ENCODE measurements around the gene ZBTB7B.

The ZBTB7B gene

DNA sequence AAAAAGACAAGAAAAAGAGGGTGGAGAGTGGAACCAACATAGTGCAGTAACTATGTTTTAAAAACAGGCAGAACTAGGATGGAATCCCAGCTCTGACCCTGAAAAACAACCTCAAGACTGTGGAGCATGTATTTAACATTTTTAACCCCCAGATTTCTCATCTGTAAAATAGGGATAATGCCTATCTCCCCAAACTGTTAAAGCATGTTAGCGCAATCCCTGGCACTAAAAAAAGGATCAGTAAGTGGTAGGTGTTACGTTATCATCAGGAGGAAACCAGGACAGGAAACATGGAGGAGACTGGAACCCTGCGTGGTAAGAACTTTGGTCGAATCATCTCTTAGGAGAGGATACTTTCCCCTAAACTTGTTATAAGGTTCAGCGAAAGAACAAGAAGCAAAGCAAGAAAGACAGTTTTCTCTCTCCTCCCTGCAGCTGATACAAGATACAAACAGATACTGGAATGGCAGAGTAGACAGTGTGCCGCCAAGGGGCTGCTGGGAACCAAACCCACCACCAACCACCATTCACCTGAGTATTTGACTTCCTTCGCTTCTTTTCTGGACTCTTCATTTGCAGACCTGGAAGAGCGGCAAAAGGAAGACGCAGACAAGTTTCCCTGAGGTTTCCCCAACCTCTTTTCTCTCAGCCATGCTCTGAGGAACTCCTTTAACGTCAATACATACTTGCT is 42.0 kb upstream of the ZBTB7B start:
- Histone ChIP-seq H3K27me3 (ENCODE audit: control insufficient read depth, insufficient read depth, low read length) (no peaks in the 10 kb centered on the region), H3K4me3 (ENCODE audit: low read depth, low read length) (peak overlapping the region; percentile 78), H3K4me1 (ENCODE audit: control insufficient read depth, insufficient read depth, low read length) (peaks cover 10% of the 10 kb centered on the region), H3K9ac (ENCODE audit: low read depth, low read length) (no peak overlapping the region), H3K36me3 (ENCODE audit: control insufficient read depth, insufficient read depth, low read length) (peaks cover 30% of the 10 kb centered on the region), H3K9me3 (ENCODE audit: control insufficient read depth, insufficient read depth, low read length) (no peaks in the 10 kb centered on the region)

DNA sequence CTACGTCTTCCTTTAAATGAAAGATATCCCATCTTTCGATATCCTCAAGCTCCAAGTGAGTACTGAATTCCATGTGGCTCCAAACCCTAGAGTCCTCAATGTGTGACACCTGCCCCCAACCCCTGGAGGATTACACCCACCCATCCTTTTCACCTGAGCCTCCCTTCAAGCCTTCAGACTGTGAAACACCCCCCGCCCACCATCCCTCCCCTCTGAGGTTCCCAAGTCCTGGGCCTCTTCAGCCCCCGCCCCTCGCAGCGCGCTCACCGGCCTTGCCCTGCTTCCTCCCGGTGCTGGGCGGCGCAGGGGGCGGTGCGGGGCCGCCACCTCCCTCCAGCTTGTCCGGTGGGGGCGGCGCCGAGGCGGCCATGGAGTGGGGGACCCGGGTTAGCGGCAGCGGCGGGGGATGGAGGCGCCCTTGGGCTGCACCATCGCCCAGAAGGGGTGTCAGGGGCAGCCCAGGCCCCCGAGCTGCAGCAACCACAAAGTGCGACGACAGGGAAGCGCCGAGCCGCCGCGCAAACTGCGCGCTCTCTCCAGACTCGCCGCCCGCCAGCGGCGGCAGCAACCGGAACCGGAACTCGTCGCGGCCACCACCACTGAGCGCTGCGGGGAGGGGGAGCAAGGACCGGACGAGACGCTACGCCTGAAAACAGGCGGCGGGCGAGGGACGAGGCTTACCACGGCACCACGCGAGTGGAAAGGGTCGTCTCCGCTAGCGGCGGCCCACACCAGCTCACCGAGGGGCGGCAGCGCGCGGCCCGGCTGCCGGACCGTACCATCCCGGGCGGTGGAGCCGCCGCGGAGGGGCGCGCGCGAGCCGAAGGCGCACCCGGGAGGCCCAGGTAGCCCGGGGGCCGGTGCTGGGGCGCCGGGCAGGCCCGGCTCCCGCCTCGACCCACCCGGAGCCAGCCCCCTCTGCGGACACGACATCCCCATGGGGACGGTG is 41.1 kb upstream of the ZBTB7B start, which contains the start of gene PYGO2:
TSS of gene PYGO2 (minus strand) at position 576 of the 949 bp plus-strand sequence. CDS start at position 370, 206 bp downstream.
- Histone ChIP-seq H3K9ac (ENCODE audit: low read depth, low read length) (peak within 1 kb of the TSS; percentile 88), H3K36me3 (ENCODE audit: control insufficient read depth, insufficient read depth, low read length) (peaks cover 38% of the 10 kb centered on the region), H3K4me1 (ENCODE audit: control insufficient read depth, insufficient read depth, low read length) (peaks cover 10% of the 10 kb centered on the region), H3K27me3 (ENCODE audit: control insufficient read depth, insufficient read depth, low read length) (no peaks in the 10 kb centered on the region), H3K4me3 (ENCODE audit: low read depth, low read length) (peak within 1 kb of the TSS; percentile 78), H3K9me3 (ENCODE audit: control insufficient read depth, insufficient read depth, low read length) (no peaks in the 10 kb centered on the region)

DNA sequence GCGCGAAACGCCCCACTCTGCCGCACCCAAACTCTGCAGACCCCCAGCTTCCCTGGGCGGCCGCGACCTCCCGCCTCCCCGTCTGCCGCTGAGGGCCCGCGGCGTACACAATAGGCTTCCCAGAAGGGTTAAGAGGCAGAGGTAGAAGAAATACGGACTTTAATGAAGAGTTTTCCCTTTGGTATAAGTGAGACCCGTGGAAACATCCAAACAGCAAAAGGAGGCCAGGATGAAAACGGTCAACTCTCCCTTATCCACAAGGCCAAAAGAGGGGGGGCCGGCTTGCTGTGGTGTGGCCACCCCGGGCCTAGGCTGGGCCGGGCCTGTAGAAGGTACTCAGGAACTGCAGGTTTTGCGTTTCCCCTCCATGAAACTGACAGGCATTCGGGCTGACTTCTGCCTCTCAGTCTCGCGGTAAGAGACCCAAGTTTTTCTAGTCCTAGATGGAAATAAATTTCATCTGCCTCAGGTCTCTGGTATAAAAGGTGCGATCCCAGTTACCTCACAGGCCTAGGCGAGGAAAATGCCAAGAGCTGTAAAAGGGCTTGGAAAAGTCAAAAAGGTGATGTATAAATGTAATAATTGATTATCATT is 40.3 kb upstream of the ZBTB7B start:
- Histone ChIP-seq H3K4me3 (ENCODE audit: low read depth, low read length) (peak overlapping the region; percentile 78), H3K9me3 (ENCODE audit: control insufficient read depth, insufficient read depth, low read length) (no peaks in the 10 kb centered on the region), H3K4me1 (ENCODE audit: control insufficient read depth, insufficient read depth, low read length) (peaks cover 6% of the 10 kb centered on the region), H3K9ac (ENCODE audit: low read depth, low read length) (peak overlapping the region; percentile 88), H3K36me3 (ENCODE audit: control insufficient read depth, insufficient read depth, low read length) (peaks cover 45% of the 10 kb centered on the region), H3K27me3 (ENCODE audit: control insufficient read depth, insufficient read depth, low read length) (no peaks in the 10 kb centered on the region)

DNA sequence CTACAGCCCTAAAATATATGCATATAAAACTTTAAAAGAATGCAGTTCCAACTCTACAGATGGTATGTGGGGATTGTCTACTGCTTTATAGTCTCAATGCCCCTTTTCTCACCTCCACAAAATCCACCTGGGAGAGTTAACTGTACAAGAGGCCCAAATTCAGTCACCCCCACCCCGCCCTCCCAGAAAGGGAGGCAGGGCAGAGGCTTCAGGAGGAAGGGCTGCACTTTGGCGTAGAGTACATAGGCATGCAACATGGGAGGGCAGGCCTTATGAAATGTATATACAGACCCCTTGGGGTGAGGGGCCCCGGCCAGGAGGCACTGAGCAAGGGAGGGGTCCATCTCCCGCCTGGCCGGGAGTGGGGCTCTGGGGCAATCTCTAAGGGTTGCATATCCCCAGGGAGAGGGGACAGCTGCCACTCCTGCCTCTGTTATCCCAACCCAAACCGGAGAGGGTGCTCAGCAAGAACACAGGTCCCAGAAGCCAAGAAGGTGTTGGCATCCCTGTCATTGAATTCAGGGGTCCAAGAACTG is 39.7 kb upstream of the ZBTB7B start:
- peaks cover 5% of the 10 kb centered on the region for H3K4me1 ChIP-seq (ENCODE audit: control insufficient read depth, insufficient read depth, low read length)
- H3K27me3 ChIP-seq (ENCODE audit: control insufficient read depth, insufficient read depth, low read length), result no peaks in the 10 kb centered on the region
- H3K9ac ChIP-seq (ENCODE audit: low read depth, low read length), result no peak overlapping the region
- peak overlapping the region; percentile 78 for H3K4me3 ChIP-seq (ENCODE audit: low read depth, low read length)
- peaks cover 51% of the 10 kb centered on the region for H3K36me3 ChIP-seq (ENCODE audit: control insufficient read depth, insufficient read depth, low read length)
- no peaks in the 10 kb centered on the region for H3K9me3 ChIP-seq (ENCODE audit: control insufficient read depth, insufficient read depth, low read length)

DNA sequence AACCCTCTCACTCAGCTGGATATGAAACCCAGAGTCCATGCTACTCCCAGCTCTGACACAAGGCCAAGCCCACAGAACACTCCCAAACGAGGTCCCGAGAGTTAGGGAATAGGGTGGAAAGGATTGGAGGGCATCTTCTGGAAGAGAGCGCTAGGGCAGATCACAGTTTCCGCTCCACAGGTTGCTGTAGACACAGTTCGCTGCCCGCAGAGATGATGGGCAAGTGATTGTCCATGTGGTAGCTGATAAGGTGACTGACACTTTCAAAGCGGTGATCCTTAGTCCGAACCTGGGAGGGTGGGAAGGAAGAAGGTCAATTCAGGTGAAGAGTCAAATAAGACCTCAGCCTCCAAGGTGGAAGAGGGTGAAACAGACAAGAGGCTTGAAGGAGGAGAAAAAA is 39.0 kb upstream of the ZBTB7B start:
- H3K9ac ChIP-seq (ENCODE audit: low read depth, low read length), result no peak overlapping the region
- no peaks in the 10 kb centered on the region for H3K9me3 ChIP-seq (ENCODE audit: control insufficient read depth, insufficient read depth, low read length)
- no peak overlapping the region for H3K4me3 ChIP-seq (ENCODE audit: low read depth, low read length)
- peaks cover 5% of the 10 kb centered on the region for H3K4me1 ChIP-seq (ENCODE audit: control insufficient read depth, insufficient read depth, low read length)
- H3K27me3 ChIP-seq (ENCODE audit: control insufficient read depth, insufficient read depth, low read length), result no peaks in the 10 kb centered on the region
- H3K36me3 ChIP-seq (ENCODE audit: control insufficient read depth, insufficient read depth, low read length), result peaks cover 52% of the 10 kb centered on the region

DNA sequence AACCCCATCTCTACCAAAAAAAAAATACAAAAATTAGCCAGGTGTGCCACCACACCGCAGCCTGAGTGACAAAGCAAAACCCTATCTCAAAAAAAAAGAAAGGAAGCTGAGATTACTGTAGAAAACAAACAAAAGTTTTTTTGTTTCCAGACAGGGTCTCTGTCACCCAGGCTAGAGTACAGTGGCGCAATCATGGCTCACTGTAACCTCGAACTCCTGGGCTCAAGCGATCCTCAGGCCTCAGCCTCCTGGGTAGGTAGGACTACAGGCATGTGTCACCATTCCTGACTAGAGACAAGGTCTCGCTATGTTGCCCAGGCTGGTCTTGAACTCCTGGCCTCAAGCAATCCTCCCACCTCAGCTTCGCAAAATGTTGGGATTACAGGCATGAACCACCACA is 38.2 kb upstream of the ZBTB7B start:
- H3K9me3 ChIP-seq (ENCODE audit: control insufficient read depth, insufficient read depth, low read length), result no peaks in the 10 kb centered on the region
- peaks cover 5% of the 10 kb centered on the region for H3K4me1 ChIP-seq (ENCODE audit: control insufficient read depth, insufficient read depth, low read length)
- peaks cover 47% of the 10 kb centered on the region for H3K36me3 ChIP-seq (ENCODE audit: control insufficient read depth, insufficient read depth, low read length)
- no peak overlapping the region for H3K4me3 ChIP-seq (ENCODE audit: low read depth, low read length)
- no peaks in the 10 kb centered on the region for H3K27me3 ChIP-seq (ENCODE audit: control insufficient read depth, insufficient read depth, low read length)
- no peak overlapping the region for H3K9ac ChIP-seq (ENCODE audit: low read depth, low read length)

DNA sequence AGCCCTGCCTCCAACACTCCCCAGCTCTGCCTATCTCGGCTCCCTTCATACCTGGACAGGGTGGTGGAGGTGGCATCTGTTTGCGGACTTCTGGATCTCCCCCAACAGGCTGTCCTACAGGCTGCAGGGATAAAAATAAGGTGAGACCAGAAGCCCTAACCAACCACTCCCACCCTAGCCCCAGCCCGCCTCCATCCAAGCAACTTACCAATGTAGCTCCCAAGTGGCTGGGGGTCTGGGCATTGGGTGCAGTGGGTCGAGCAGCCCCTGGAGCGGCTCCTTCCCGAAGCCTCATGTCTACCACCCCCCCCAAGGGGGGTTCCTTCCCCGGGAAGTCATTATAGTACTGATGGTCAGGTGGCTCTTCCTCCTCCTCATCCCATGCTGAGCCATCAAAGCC is 36.5 kb upstream of the ZBTB7B start:
- Histone ChIP-seq H3K36me3 (ENCODE audit: control insufficient read depth, insufficient read depth, low read length) (peaks cover 43% of the 10 kb centered on the region), H3K4me1 (ENCODE audit: control insufficient read depth, insufficient read depth, low read length) (peaks cover under 1% of the 10 kb centered on the region), H3K27me3 (ENCODE audit: control insufficient read depth, insufficient read depth, low read length) (no peaks in the 10 kb centered on the region), H3K4me3 (ENCODE audit: low read depth, low read length) (no peak overlapping the region), H3K9ac (ENCODE audit: low read depth, low read length) (no peak overlapping the region), H3K9me3 (ENCODE audit: control insufficient read depth, insufficient read depth, low read length) (no peaks in the 10 kb centered on the region)

DNA sequence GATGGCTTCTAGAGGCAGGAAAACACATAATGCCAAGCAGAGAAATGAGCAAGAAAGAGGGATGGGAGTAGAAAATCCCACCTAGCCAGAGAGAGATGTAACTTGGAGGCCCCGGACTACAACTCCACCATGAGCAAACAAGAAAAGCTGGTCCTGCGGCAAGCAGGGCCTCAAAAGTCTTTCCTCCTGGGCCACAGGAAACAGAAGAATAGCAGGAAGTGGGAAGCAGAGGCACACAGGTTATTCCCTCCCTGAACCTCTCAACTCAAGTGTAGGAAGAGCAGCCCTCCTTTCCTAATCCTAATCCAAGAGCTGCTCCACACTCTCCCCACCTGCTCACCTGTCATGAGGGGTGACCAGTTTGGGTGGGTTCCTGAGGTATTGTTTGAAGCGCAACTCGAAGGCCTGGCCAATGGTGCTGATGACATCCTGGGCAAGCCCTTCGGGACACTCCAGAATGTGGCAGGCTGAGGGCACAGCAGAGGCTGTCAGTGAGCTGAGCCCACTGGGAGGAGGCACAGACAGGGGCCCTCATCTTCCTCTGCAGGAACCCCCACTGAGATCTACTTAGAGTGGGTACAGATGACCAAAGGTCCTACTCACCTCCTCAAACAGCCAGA is 35.2 kb upstream of the ZBTB7B start:
- H3K27me3 ChIP-seq (ENCODE audit: control insufficient read depth, insufficient read depth, low read length), result no peaks in the 10 kb centered on the region
- no peak overlapping the region for H3K9ac ChIP-seq (ENCODE audit: low read depth, low read length)
- peaks cover 7% of the 10 kb centered on the region for H3K4me1 ChIP-seq (ENCODE audit: control insufficient read depth, insufficient read depth, low read length)

DNA sequence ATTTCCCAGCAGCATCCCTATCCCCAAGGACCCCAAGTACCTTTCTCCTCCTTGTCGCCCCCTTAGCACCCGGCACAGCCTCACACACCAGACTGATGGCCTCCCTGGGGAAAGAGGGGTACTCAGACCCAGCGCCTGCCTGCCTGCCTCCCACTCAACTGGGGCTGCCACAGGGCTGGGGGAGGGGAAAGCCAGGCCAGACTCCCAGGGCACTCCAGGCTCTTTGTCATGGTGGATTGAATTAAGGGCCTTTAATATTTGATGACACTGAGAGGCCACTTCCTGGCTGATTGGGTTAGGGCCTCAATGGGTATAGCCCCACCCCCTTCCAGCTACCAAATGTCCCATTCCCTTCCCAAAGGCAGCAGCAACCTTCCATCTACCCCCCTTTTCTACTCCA is 33.9 kb upstream of the ZBTB7B start:
- peak overlapping the region; percentile 16 for H3K9ac ChIP-seq (ENCODE audit: low read depth, low read length)

More for the DNA sequence above, 35.2 kb upstream of the ZBTB7B start:
- Histone ChIP-seq H3K4me3 (ENCODE audit: low read depth, low read length) (no peak overlapping the region), H3K9me3 (ENCODE audit: control insufficient read depth, insufficient read depth, low read length) (no peaks in the 10 kb centered on the region), H3K36me3 (ENCODE audit: control insufficient read depth, insufficient read depth, low read length) (peaks cover 43% of the 10 kb centered on the region)

DNA sequence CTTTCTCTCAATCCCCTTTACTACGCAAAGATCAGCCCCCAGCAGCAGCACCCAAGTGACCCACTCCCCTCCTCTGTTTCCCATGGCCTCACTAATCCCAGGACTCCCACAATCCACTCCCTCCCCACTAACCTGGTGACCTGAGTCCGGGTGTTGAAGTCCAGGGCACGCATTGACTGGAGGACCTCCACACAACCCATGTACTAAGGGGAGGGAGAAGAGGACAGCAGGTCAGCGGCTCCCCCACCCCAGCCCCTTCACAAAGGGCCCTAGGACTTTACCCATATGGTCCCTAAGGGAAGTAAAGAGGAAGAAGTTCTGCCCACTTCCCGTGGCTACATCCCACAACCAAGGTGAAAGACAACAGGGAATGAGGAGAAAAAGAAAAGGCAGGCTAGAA is 33.4 kb upstream of the ZBTB7B start:
- peaks cover 31% of the 10 kb centered on the region for H3K36me3 ChIP-seq (ENCODE audit: control insufficient read depth, insufficient read depth, low read length)
- H3K9ac ChIP-seq (ENCODE audit: low read depth, low read length), result peak overlapping the region; percentile 16
- H3K4me1 ChIP-seq (ENCODE audit: control insufficient read depth, insufficient read depth, low read length), result peaks cover 7% of the 10 kb centered on the region
- H3K27me3 ChIP-seq (ENCODE audit: control insufficient read depth, insufficient read depth, low read length), result no peaks in the 10 kb centered on the region
- H3K4me3 ChIP-seq (ENCODE audit: low read depth, low read length), result peak overlapping the region; percentile 76
- no peaks in the 10 kb centered on the region for H3K9me3 ChIP-seq (ENCODE audit: control insufficient read depth, insufficient read depth, low read length)

More for the DNA sequence above, 33.9 kb upstream of the ZBTB7B start:
- peak overlapping the region; percentile 76 for H3K4me3 ChIP-seq (ENCODE audit: low read depth, low read length)
- peaks cover 7% of the 10 kb centered on the region for H3K4me1 ChIP-seq (ENCODE audit: control insufficient read depth, insufficient read depth, low read length)
- no peaks in the 10 kb centered on the region for H3K27me3 ChIP-seq (ENCODE audit: control insufficient read depth, insufficient read depth, low read length)
- no peaks in the 10 kb centered on the region for H3K9me3 ChIP-seq (ENCODE audit: control insufficient read depth, insufficient read depth, low read length)
- H3K36me3 ChIP-seq (ENCODE audit: control insufficient read depth, insufficient read depth, low read length), result peaks cover 36% of the 10 kb centered on the region

DNA sequence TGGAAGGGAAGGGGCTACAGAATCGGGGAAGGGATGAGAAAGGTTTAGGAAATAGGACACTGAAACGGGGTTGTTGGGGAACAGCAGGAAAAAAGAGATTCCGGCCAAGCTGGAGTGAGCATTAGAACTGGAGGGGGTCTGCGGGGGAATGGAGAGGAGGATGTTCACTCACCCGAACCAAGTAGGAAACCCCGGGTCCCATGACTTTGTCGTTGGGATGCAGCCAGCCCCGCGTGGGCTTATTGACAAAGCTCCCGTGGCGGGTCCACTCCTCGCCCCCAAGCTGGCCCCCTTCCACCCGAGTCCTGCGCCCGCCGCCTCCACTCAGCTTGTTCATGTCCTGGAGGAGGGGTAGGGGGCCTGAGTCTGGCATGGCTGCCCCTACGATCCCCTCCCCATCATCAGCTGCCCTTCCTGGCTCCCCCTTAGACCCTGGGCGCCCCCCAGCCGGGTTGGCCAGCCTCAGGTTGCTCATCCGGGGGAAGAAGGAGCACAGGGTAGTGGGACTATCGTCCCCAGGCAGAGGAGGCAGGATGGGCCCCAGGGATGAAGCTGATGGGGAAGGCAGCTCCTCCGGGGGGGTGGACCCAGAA is 32.6 kb upstream of the ZBTB7B start:
- Histone ChIP-seq H3K27me3 (ENCODE audit: control insufficient read depth, insufficient read depth, low read length) (no peaks in the 10 kb centered on the region), H3K36me3 (ENCODE audit: control insufficient read depth, insufficient read depth, low read length) (peaks cover 31% of the 10 kb centered on the region), H3K4me3 (ENCODE audit: low read depth, low read length) (peak overlapping the region; percentile 76), H3K9ac (ENCODE audit: low read depth, low read length) (peak overlapping the region; percentile 28), H3K9me3 (ENCODE audit: control insufficient read depth, insufficient read depth, low read length) (no peaks in the 10 kb centered on the region), H3K4me1 (ENCODE audit: control insufficient read depth, insufficient read depth, low read length) (peaks cover 7% of the 10 kb centered on the region)

Data from iPS-15b (cell line).